HCT116 (cell line): ENCODE measurements around the gene GALNT6. TPM values are rescaled to one million over a fixed set of nuclear protein-coding genes. Genes with fewer than 3 reads are reported as not detected.

Experiments used
- ATAC-seq: fragments of 200-7000 bp; cut with Tn5 transposase; 2 replicates; pipeline ENCODE4 v1.9.1; 2020; ENCODE audit warnings: mild to moderate bottlenecking, moderate library complexity
- BruUV-seq: library from RNA; stranded (reverse); fragments of 400-500 nt; replicated peaks from 2 replicates; lab custom pipeline; 2021; lab: Mats Ljungman, UMichigan
- CTCF ChIA-PET: fragments of 300-600 bp; sonication (Branson Sonifier 250); formaldehyde crosslinking; loops from one replicate; lab custom pipeline; 2021; ENCODE audit warnings: antibody characterized with exemption; lab: Charles Lee
- POLR2A ChIA-PET: fragments of 300-600, 350-600 bp; sonication (Branson Sonifier 250); formaldehyde crosslinking; loops from one replicate; lab custom pipeline; 2021; ENCODE audit warnings: antibody characterized with exemption; lab: Charles Lee
- RAD21 ChIA-PET, 2 experiments: fragments of 300-600 bp; sonication (Branson Sonifier 250); formaldehyde crosslinking; loops; one replicate each; lab custom pipeline; 2023; ENCODE audit warnings: low total read pairs in 2 of 2; ENCODE audit not compliant: uncharacterized antibody in 2 of 2, unreplicated experiment in 2 of 2, low non-redundant PET in 1 of 2; lab: Charles Lee
- DNase-seq: peaks from one replicate; pipeline ENCODE4 v3.0.0-alpha.2; 2010; ENCODE audit warnings: low read depth, low spot score
- H2AFZ ChIP-seq: fragments of 200-600 bp; shearing (Covaris generic), sonication (generic); 2 replicates; pipeline ENCODE4 v1.6.1; 2017; ENCODE audit warnings: low read depth, mixed run types, mixed read lengths, antibody characterized with exemption, low read length; ENCODE audit not compliant: poor library complexity, severe bottlenecking
- H3K27ac ChIP-seq: 2 replicates; pipeline ENCODE4 v1.5.1; 2012; ENCODE audit warnings: low read depth, low read length
- H3K27me3 ChIP-seq: fragments of 200-600 bp; sonication (generic); 2 replicates; pipeline ENCODE4 v1.6.1; 2016; ENCODE audit warnings: mixed run types, low read length, mixed read lengths; ENCODE audit not compliant: insufficient read depth
- H3K36me3 ChIP-seq, 2 experiments: fragments of 200-500 bp in 1 of 2; fragments of 200-600 bp in 1 of 2; sonication (Bioruptor generic) in 1 of 2; sonication (generic) in 1 of 2; 2 replicates each; pipeline versions ENCODE4 v1.5.1 to v1.6.1; 2014 to 2016; ENCODE audit warnings: low read length in 2 of 2, inconsistent platforms in 1 of 2, mixed read lengths in 1 of 2, mixed run types in 1 of 2; ENCODE audit not compliant: insufficient read depth in 2 of 2, control insufficient read depth in 1 of 2
- H3K4me1 ChIP-seq, 2 experiments: fragments of 200-600 bp in 1 of 2; sonication (generic) in 1 of 2; 2 replicates each; pipeline versions ENCODE4 v1.5.1 to v1.6.1; 2012 to 2017; ENCODE audit warnings: low read length in 2 of 2, inconsistent platforms in 1 of 2, mild to moderate bottlenecking in 1 of 2, mixed read lengths in 1 of 2, mixed run types in 1 of 2, moderate library complexity in 1 of 2; ENCODE audit not compliant: insufficient read depth in 2 of 2, control insufficient read depth in 1 of 2
- H3K4me2 ChIP-seq: fragments of 200-600 bp; sonication (generic); 2 replicates; pipeline ENCODE4 v1.6.1; 2017; ENCODE audit warnings: mixed run types, low read length, mixed read lengths
- H3K4me3 ChIP-seq, 2 experiments: fragments of 200-600 bp in 1 of 2; sonication (generic) in 1 of 2; replicated peaks in 1 of 2; 2 replicates each; pipeline ENCODE4 v1.5.1; 2011 to 2016; ENCODE audit warnings: low read length in 2 of 2, control low read depth in 1 of 2, low read depth in 1 of 2, mild to moderate bottlenecking in 1 of 2, mixed read lengths in 1 of 2, mixed run types in 1 of 2
- H3K79me2 ChIP-seq: fragments of 200-600 bp; sonication (generic); 2 replicates; pipeline ENCODE4 v1.6.1; 2017; ENCODE audit warnings: mild to moderate bottlenecking, mixed run types, low read length, moderate library complexity, mixed read lengths; ENCODE audit not compliant: insufficient read depth
- H3K9ac ChIP-seq: fragments of 200-600 bp; sonication (generic); 2 replicates; pipeline ENCODE4 v1.6.1; 2016; ENCODE audit warnings: low read length, mixed read lengths
- H3K9me2 ChIP-seq: fragments of 200-600 bp; sonication (generic), shearing (Covaris generic); 2 replicates; pipeline ENCODE4 v1.6.1; 2017; ENCODE audit warnings: mixed run types, mild to moderate bottlenecking, moderate library complexity; ENCODE audit not compliant: insufficient read depth
- H3K9me3 ChIP-seq, 2 experiments: fragments of 200-500 bp in 1 of 2; fragments of 200-600 bp in 1 of 2; sonication (Bioruptor generic) in 1 of 2; sonication (generic) in 1 of 2; 2 replicates each; pipeline ENCODE4 v1.6.1; 2014 to 2017; ENCODE audit warnings: low read length in 2 of 2, mixed read lengths in 2 of 2, inconsistent platforms in 1 of 2, low read depth in 1 of 2, mild to moderate bottlenecking in 1 of 2, mixed run types in 1 of 2, moderate library complexity in 1 of 2; ENCODE audit not compliant: control insufficient read depth in 1 of 2, insufficient read depth in 1 of 2
- H4K20me1 ChIP-seq: fragments of 200-600 bp; sonication (generic), shearing (Covaris generic); 2 replicates; pipeline ENCODE4 v1.6.1; 2017; ENCODE audit warnings: mixed run types, mild to moderate bottlenecking, moderate library complexity; ENCODE audit not compliant: insufficient read depth
- CBX3 ChIP-seq: IDR thresholded peaks from 2 replicates; pipeline ENCODE4 v1.6.1; 2012; ENCODE audit warnings: low read depth
- CEBPB ChIP-seq: IDR thresholded peaks from 2 replicates; pipeline ENCODE4 v1.6.1; 2012; ENCODE audit warnings: low read depth
- ELF1 ChIP-seq: IDR thresholded peaks from 2 replicates; pipeline ENCODE4 v1.6.1; 2012; ENCODE audit warnings: low read depth, borderline replicate concordance
- EZH2phosphoT487 ChIP-seq: fragments of 200-600 bp; IDR thresholded peaks from 2 replicates; pipeline ENCODE4 v1.6.1; 2018; ENCODE audit warnings: antibody characterized with exemption, borderline replicate concordance
- MAX ChIP-seq: IDR thresholded peaks from 2 replicates; pipeline ENCODE4 v1.6.1; 2012
- POLR2A ChIP-seq: IDR thresholded peaks from 2 replicates; pipeline ENCODE4 v1.7.0; 2011; ENCODE audit warnings: borderline replicate concordance; ENCODE audit not compliant: insufficient read depth, insufficient read length; ENCODE audit errors: extremely low read depth
- POLR2AphosphoS5 ChIP-seq: IDR thresholded peaks from 2 replicates; pipeline ENCODE4 v1.6.1; 2011; ENCODE audit warnings: mild to moderate bottlenecking, low read depth, low read length, moderate library complexity
- RAD21 ChIP-seq: IDR thresholded peaks from 2 replicates; pipeline ENCODE4 v1.6.1; 2012; ENCODE audit warnings: low read depth, mild to moderate bottlenecking
- SRF ChIP-seq: IDR thresholded peaks from 2 replicates; pipeline ENCODE4 v1.6.1; 2012; ENCODE audit warnings: low read depth
- ZNF274 ChIP-seq: fragments of 200-500 bp; sonication (Bioruptor generic); IDR thresholded peaks from 2 replicates; pipeline ENCODE4 v1.6.1; 2014; ENCODE audit warnings: mild to moderate bottlenecking, low read depth, low read length, inconsistent platforms
- intact Hi-C: fragments of 100-400 bp; cut with micrococcal nuclease; formaldehyde crosslinking; loops from 2 replicates; pipeline ENCODE4 v1.10.0; 2022
- total RNA-seq: library from RNA; stranded (reverse); gene quantifications from one replicate; pipeline ENCODE4 v1.2.1, GENCODE V29; 2021; ENCODE audit not compliant: unreplicated experiment

Gene GALNT6
- total RNA-seq, 1 experiment from 2014 or later, result 16.4 TPM

DNA sequence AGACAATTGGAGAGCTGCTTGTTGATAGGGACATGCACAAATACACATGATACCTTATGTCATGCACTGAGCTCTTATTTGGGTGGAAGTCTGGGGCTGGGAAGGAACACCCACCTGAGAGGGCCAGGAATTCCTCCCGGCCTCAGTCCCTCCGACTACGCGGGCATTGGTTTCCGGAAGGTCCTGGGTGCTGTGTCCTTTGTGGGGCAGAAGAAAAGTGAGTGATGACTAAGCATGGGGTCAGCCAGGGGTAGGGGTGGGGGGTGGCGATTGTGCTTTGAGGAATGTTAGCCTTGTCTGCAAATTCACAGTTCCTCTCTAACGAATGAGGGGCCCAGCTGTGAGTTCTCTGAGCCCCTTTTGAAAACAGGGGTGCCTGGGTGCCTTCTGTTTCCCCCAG, 45.5 kb downstream of the GALNT6 start (continued):
- no peak for TF ChIP-seq SRF
- no peak for TF ChIP-seq EZH2phosphoT487
- no peak for TF ChIP-seq MAX
- no peak for TF ChIP-seq RAD21

DNA sequence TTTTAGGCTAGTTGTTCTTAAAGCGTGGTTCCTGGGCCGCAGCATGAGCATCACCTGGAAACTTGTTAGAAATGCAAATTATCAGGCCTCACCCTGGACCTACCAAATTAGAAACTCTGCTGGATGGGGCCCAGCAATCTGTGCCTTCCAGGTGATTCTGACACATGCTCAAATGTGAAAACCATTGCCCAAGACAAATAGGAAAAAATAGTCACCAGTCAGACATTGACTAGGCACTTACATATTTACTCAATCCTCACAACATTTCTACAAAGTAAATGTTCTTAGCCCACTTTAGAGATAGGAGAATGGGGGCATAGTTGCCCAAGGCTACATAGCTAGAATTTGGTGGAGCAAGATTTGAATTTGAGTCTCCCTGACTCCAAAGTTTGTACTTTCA, 48.0 kb downstream of the GALNT6 start:
- H3K36me3 ChIP-seq, result no peaks in the 10 kb centered on the region
- no peaks in the 10 kb centered on the region for H4K20me1 ChIP-seq
- BruUV-seq, result no TSS peak
- no peaks in the 10 kb centered on the region for H3K9me3 ChIP-seq
- ChIA-PET CTCF (interaction anchor here (1.5 kb wide), 1 partner anchor 9 kb away, joined by 4 read pairs; no protein-coding TSS in a partner anchor), POLR2A (no interaction called here), RAD21 (no interaction called here)
- H2AFZ ChIP-seq, result no peak overlapping the region
- no peak overlapping the region for H3K9ac ChIP-seq
- ATAC-seq, result no peak
- H3K9me2 ChIP-seq, result no peaks in the 10 kb centered on the region
- TF ChIP-seq SRF, result no peak
- no peak for TF ChIP-seq POLR2AphosphoS5
- no peak for TF ChIP-seq ELF1
- no peak for TF ChIP-seq CEBPB
- TF ChIP-seq POLR2A, result no peak
- TF ChIP-seq CBX3, result no peak
- no peak for TF ChIP-seq ZNF274
- H3K27me3 ChIP-seq, result no peaks in the 10 kb centered on the region
- no peak for DNase-seq
- intact Hi-C loops, result loop anchor here (10.0 kb wide), 1 partner anchor 838 kb away; the partner anchor contains the start of gene DIP2B
- H3K79me2 ChIP-seq, result no peaks in the 10 kb centered on the region
- peaks cover 0 to 17% of the 10 kb centered on the region in 2 experiments; a peak in 2 of 4 replicates for H3K4me1 ChIP-seq
- H3K4me2 ChIP-seq, result no peak overlapping the region
- H3K4me3 ChIP-seq, result no peak overlapping the region
- H3K27ac ChIP-seq, result no peak overlapping the region
